ENCODE results near the gene CRTC1.

Gene CRTC1

GRCh38 chr19:18733762-18734332 lies 50.4 kb downstream of the CRTC1 start:
- DNase-seq: peak; percentile 80

DNA sequence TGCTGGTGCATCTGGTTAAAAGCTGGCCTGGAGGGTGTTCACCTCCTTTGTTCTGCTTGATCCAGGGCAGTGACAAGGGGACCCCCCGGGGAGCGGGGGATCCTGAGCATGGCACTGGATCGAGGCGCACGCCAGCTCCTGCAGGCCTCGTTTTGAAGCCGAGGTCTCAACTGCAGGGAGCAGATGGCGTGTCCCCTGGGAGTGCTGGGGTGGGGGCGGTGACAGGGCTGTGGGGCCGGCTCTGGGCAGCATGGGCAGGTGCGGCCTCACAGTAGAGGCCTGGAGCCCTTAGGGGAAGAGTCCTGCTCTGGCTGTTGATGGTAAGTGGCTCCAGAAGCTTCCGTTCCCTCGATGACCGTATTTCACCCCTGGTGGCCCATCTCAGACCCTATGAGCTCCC lies 51.8 kb downstream of the CRTC1 start:
- peak; percentile 98 for DNase-seq

GRCh38 chr19:18735752-18736151 lies 52.3 kb downstream of the CRTC1 start:
- DNase-seq: no peak

DNA sequence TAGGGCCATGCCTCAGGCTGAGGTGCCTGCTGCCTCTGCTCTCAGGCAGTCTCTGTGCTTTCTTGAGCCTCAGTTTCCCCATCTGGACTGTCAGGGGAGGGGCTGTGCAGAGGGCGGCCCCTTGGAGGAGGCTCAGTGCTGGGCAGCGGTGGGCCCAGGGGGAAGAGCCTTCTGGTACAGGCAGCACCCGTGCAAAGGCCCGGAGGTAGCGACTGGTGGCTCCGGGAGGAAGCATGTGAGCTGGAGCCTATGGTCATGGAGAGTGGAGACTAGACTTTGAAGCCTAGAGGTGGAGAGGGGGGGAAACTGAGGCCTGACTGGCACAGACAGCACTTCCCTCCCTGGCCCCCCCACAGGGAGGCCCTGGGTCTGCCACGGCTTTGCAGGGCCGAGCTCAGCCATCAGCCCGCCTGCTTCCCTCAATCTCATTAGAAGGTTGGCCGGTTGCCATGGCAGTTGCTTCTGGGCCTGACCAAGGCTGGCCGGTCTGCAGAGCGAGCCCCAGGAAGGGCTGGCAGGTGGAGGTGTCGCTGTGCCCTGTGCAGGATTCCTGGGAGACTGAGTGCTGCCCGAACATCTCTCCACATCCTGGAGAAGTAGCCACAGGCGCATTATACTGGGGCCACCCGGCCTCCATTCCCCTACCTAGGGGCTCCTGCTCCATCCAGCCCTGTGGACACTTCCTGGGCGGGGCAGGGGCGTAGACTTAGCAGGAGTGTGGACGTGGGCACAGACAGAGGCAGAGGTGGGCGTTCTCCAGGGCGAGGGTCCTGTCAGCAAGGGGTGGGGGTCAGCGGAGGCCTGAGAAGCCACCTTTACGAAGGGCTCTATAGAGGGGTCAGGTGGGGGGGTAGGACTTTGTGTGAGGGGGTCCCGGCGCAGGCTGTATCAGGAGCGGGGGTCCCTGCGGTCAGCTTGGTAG lies 53.2 kb downstream of the CRTC1 start:
- peak; percentile 92 for DNase-seq

DNA sequence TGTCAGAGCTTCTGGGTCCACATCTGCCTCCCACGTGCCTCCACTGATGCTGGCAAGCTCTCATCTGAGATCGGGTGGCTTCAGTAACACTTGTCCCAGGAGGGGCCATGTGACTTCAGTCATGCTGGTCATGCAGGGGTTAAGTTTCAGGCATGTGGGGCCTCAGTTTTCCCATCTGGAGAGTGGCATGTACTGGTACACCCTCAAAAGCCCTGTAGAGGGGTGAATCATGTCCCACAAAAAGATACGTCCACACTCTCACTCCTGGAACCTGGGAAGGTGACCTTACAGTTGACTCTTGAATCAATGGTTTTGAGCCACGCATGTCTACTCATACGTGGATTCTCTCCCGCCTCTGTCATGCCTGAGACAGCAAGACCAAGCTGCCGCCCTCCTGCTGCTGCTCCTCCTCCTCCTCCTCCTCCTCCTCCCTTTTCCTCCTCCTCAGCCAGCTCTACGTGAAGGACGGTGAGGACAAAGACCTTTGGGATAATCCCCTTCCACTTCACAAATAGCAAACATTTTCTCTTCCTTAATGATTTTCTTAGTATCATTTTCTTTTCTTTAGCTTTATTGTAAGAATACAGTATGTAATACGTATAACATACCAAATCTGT lies 54.0 kb downstream of the CRTC1 start:
- peak; percentile 69 for DNase-seq

DNA sequence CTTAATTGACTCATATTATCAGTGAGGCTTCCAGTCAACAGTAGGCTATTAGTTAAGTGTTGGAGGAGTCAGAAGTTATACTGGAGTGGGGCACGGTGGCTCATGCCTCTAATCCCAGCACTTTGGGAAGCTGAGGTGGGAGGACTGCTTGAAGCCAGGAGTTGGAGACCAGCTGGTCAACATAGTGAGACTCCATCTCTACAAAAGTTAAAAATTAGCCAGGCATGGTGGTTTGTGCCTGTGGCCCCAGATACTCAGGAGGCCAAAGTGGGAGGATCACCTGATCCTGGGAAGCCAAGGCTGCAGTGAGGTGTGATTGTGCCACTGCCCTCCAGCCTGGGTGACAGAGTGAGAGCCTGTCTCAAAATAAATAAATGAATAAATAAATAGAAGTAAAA lies 54.5 kb downstream of the CRTC1 start:
- DNase-seq: peak; percentile 67

DNA sequence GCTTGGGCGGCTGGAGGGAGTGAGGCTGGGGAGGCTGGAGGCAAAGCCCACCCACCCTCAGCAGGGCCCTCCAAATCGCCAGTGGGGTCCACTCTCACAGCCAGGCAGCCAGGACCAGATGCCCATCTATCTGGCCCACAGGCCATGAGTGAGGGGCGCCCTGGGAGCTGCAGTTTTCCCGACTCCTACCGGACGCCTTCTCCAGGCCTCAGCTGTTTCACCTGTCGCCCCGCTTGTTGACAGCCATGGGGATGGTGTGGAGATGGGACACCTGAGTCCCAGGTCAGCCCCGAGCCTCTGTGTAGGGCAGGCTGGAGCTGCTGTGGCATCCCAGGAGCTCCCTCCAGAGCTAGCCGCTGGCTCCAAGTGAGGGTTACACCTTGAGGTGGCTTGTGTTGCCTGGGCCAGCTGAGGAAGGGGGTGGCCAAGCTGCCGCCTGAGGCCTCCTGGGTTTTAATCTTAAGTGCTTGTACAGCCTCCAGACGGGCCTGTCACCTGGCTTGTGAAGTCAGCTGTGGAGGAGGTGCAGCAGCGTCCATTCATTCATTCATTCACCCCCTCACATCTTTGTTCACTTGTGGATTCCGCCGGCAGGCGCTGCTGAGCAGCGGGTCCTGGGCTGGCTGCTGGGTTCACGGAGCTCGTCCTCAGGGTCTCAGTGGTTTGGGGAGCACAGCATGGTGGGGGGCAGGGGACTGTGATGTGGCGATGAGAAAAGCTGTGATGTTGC lies 55.6 kb downstream of the CRTC1 start:
- peak; percentile 54 for DNase-seq

- no peak for DNase-seq
Measured at GRCh38 chr19:18741124-18742121, 57.9 kb downstream of the CRTC1 start.

- DNase-seq: no peak
Measured at GRCh38 chr19:18742324-18742723, 58.8 kb downstream of the CRTC1 start.

DNA sequence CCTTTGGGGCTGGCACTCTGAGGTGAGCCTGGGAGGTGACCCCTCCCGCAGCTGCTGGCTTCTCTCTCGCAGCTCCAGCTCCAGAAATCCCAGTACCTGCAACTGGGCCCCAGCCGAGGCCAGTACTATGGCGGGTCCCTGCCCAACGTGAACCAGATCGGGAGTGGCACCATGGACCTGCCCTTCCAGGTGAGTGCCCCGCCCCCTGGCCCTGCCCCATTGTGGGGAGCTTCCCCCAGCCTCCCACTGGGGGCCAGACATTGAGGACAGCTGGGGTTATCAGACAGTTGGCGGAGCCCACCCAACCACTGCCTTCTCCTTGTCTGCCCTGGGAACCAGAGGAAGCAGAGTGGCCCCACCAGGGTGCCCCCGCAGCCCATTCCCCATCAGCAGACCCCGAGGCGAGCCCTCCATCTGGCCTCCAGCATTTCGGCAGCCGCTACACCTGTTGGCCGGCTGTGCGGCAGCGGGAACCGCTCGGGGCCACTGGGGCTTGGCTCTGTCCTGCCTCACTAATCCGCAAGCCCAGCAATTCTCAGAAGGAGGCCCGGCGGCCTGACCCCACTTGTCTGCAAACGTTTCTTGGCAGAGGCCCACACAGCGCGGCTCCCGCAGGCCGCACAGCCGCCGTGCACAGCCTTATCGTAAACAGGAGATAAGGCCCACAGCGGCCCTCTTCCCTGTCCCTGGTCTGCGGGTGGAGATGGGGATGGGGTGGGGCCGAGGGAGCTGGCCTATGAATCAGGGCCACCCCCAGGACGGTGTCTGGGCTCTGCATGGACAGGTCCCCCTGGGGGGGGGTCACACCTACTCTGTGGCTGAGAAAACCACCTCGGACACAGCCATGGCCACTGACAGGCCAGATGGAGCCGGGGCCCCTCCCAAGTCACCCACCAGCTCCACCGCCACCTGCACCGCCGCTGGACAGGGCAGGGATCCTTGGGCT lies 59.6 kb downstream of the CRTC1 start:
- DNase-seq: peak; percentile 42

DNA sequence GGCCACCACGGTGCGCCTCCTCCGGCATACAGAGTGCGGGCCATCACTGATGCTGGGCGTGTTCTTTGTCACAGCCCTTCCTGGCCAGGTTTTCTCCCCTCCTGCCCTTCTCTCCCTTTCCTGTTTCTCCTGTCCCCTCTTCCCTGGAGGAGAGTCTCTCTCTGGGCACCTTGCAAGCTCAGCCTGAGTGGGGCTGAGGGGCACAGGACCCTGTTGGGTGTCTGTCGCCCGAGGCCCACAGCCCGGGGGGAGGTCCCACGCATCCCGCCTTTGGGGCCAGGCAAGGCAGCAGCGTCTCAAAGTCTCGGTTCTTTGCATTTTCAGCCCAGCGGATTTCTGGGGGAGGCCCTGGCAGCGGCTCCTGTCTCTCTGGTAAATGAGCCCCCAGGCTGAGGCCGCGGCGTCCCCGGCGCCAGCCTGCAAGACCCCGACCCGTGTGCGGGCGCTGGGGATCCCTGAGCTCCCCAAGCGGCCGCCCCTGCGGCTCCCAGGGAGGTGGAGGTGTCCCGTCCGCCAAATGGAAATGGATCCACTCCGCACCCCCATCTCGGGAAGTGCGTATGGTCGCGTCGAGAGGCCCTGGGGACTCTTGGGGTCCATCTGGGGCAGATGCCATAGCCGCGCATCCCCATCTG lies 60.4 kb downstream of the CRTC1 start:
- DNase-seq: no peak

DNA sequence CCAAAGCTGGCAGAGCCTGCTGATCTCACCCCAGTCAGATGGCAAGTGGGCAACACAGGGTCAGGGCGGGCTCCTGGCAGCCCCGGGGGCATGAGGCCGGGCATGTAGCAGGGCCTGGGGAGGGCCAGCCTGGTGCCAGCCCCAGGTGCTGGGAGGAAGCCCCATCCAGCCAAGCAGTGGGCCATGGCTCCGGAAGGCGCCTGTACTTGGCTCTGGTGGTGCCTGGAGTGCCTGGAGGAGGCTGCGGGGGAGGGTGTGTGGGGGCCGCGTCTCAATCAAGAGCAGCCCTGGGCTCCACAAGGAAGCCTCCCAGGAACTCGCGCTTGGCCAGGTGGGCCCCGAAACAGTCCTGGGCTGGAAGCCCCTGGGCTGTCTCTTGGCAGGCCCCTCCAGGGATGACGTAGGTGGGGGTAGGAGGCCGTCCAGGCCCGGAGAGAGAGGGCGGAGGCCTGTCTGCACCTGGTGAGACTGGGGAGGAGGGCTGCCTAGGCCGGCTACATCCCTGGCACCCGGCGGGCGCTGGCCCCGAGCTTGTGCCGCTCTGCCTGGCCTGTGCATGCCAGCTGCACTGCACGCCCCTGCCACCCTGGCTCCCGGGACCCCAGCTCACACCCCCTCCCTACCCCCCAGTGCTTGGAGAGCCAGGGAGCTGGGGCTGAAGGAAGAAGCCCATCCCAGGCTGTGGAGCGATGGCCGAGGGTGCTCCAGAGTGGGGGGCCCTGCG lies 61.7 kb downstream of the CRTC1 start:
- no peak for DNase-seq

DNA sequence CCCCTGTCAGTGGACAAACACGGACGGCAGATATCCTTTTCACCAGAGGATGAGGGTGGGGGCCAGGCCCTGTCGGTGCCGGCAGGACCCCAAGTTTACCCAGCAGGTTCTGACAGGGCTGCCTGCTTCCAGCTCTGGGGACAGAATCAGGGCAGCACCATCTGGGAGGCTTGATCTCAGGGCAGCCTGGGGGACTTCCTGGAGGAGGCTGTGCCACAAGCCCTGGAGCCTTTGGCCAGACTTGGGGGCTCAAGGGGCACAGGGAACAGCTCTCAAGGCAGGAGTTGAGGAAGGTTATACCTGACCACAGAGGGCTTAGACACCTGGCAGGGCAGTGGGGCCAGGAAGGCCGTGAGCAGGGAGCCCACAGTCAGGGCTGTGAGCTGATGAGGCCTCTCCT lies 62.5 kb downstream of the CRTC1 start:
- DNase-seq: no peak

DNA sequence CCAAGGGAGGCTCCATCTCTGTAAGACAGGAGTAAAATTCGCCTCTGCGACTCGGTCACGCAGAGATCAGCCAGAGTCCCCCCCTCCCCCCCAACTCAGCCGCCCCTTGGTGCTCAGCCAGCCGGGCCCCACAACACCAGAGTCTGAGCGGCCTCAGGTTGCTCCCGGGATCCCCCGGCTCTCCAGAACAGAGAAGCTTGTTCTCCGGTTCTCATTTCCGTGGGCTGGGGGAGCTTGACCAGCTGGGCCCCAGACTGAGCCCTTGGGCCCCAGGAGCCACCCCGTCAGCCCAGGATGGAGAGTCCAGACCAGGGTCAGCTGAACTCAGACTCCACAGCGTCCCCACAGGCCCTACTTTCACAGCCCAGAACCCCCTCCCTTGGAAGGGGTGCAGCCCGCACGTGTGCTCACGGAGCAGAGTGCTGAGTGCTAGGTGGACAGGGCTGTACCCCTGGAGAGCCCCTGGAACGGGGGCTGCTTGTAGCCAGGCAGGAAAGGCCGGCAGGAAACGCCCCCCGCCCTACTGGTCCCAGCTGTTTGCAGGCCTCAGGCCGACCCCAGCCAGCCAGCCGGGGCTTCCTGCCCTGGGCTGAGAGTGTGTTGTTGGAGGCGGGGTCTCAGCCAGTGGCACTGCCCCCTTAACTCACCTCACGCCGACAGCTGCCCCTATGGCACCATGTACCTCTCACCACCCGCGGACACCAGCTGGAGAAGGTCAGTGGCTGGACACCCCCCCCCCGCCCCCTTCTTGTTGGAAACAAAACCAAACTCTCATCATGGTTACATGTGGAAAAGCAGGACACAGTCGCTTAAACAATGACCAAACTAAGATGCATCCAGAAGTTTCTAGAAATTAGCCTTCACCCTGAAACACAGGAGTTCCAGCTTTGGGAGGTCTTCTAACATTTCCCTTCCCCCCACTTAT lies 63.2 kb downstream of the CRTC1 start:
- DNase-seq: no peak

DNA sequence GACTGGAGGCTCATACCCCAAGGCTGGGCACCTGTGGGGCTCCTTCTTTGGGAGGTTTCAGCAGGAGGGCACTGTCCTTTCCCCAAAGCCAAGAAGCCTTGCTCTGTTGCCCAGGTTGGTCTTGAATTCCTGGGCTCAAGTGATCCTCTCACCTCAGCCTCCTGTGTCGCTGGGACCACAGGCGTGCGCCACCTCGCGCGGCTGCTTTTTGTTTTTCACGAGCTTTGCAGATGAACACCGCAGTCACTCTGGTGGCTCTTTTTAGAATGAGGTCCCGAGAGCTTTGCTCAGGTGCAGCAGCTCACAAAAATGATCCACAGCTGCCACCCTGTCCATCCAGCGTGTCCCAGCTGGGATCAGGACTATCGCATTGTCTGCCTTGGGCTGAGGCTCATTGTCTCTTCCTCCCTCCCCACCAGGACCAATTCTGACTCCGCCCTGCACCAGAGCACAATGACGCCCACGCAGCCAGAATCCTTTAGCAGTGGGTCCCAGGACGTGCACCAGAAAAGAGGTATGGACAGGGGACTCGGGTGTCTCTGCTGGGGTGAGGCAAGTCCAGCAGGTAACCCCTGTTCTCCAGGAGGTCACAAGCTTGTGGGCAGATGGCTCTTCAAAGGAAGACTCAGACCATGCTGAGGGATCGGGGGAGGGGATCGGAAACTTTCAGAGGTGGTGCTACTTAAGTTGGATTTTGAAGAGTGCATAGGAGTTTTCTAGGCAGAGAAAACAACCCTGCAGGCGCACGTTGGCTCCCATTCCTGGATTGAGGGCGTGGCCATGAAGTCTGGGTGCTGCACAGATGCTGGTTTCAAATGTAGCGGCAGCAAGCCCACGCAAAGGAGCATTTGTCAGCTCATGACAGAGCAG lies 66.1 kb downstream of the CRTC1 start:
- DNase-seq: no peak

DNA sequence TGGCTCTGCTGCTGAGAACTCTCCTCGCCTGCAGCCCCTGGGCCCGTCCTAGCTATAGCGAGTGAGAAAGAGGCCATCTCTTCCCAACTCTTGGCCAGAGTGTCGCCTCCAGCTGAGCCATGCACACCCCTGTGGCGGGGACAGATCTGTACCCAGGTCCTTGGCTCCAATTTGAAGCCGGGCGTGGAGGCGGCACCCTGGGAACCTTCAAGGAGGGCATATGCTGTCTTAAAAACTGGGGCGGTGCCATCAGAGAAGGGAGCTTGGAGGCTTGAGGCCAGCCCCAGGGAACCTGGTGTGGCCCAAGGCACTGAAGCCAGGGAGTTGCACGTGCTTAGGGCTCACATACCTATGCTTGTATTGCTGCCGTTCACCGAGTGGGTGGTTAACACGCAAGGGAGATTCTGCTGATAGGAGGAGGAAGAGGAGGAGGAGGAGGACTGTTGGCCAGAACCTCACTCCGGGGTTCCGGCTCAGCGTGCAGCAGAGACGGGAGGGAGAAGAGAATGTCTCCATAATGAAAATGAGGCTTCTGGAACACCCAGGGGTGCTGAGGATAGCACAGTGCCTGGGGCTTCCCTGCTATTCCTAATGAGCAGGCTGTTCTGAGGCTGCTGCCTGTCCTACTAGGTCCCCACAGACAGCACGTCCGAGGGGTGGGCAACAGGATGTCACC lies 67.0 kb downstream of the CRTC1 start:
- DNase-seq: no peak

- DNase-seq: no peak
Measured at GRCh38 chr19:18751571-18751970, 68.1 kb downstream of the CRTC1 start.

Measured in NCI-H82 (cell line).